GM18907 (cell line): Measurements from ENCODE around the gene FNBP1.
"Not testable (repeated sequence)": the region's sequence is repeated elsewhere in the genome, so short reads cannot be mapped to it uniquely, and the experiment has no call there.

Experiments used
- ATAC-seq: cut with Tn5 transposase; IDR thresholded peaks from one replicate; pipeline ENCODE4 v1.9.1; 2021; ENCODE audit warnings: mild to moderate bottlenecking, moderate library complexity; ENCODE audit not compliant: unreplicated experiment

FNBP1 gene

GRCh38 chr9:130022566-130023143 lies 20.3 kb downstream of the FNBP1 start:
- no peak for ATAC-seq

- not testable (repeated sequence) for ATAC-seq
Observed at GRCh38 chr9:130021842-130022241, 21.1 kb downstream of the FNBP1 start.

- no peak for ATAC-seq
Observed at GRCh38 chr9:130021123-130021522, 21.9 kb downstream of the FNBP1 start.

GRCh38 chr9:130020618-130021017 lies 22.4 kb downstream of the FNBP1 start:
- no peak for ATAC-seq

GRCh38 chr9:130018265-130018664 lies 24.7 kb downstream of the FNBP1 start:
- no peak for ATAC-seq

- not testable (repeated sequence) for ATAC-seq
Observed at GRCh38 chr9:130017510-130017909, 25.5 kb downstream of the FNBP1 start.

GRCh38 chr9:130017076-130017475 lies 25.9 kb downstream of the FNBP1 start:
- no peak for ATAC-seq

GRCh38 chr9:130015353-130016019 lies 27.5 kb downstream of the FNBP1 start:
- ATAC-seq, result no peak

GRCh38 chr9:130013326-130013725 lies 29.7 kb downstream of the FNBP1 start:
- no peak for ATAC-seq

- peak; percentile 56 for ATAC-seq
Observed at GRCh38 chr9:130010151-130010988, 32.6 kb downstream of the FNBP1 start.

- not testable (repeated sequence) for ATAC-seq
Observed at GRCh38 chr9:130009546-130009945, 33.4 kb downstream of the FNBP1 start.

GRCh38 chr9:130008538-130008937 lies 34.5 kb downstream of the FNBP1 start:
- no peak for ATAC-seq

GRCh38 chr9:130006952-130007351 lies 36.0 kb downstream of the FNBP1 start:
- ATAC-seq, result not testable (repeated sequence)

- ATAC-seq, result no peak
Observed at GRCh38 chr9:130003943-130004552, 38.9 kb downstream of the FNBP1 start.

- no peak for ATAC-seq
Observed at GRCh38 chr9:130002320-130002719, 40.7 kb downstream of the FNBP1 start.

GRCh38 chr9:130001190-130001589 lies 41.8 kb downstream of the FNBP1 start:
- no peak for ATAC-seq

- ATAC-seq, result no peak
Observed at GRCh38 chr9:129999141-129999510, 43.9 kb downstream of the FNBP1 start.

- ATAC-seq, result no peak
Observed at GRCh38 chr9:129998491-129999140, 44.4 kb downstream of the FNBP1 start.

- ATAC-seq, result not testable (repeated sequence)
Observed at GRCh38 chr9:129997706-129998105, 45.3 kb downstream of the FNBP1 start.

- no peak for ATAC-seq
Observed at GRCh38 chr9:129996161-129996830, 46.7 kb downstream of the FNBP1 start.
